PFSK-1 (cell line): Measurements from ENCODE around the gene PKD1L1.

Source experiments
- FOXP2 ChIP-seq: optimal IDR thresholded peaks from 2 replicates; pipeline ENCODE3; 2011; ENCODE audit warnings: borderline replicate concordance, control low read depth, inconsistent platforms; ENCODE audit not compliant: insufficient read depth; ENCODE audit errors: extremely low read length, extremely low read depth
- POLR2AphosphoS5 ChIP-seq: IDR thresholded peaks from 2 replicates; pipeline ENCODE4 v1.6.1; 2012; ENCODE audit warnings: low read depth, mild to moderate bottlenecking, control low read depth, low read length, moderate library complexity
- SIN3A ChIP-seq: IDR thresholded peaks from 2 replicates; pipeline ENCODE4 v1.6.1; 2012; ENCODE audit warnings: mild to moderate bottlenecking, low read length, moderate library complexity, borderline replicate concordance; ENCODE audit not compliant: insufficient read depth
- TAF1 ChIP-seq: IDR thresholded peaks from 2 replicates; pipeline ENCODE4 v1.6.1; 2012; ENCODE audit warnings: low read length, control low read depth, borderline replicate concordance; ENCODE audit not compliant: insufficient read depth
- TF ChIP-seq, protein P1 (sequence below), 2 experiments: IDR thresholded peaks; 2 replicates each; pipeline versions ENCODE4 v1.6.1 to v1.8.0; 2011 to 2012; ENCODE audit warnings: low read depth in 2 of 2, low read length in 2 of 2, control low read depth in 1 of 2, inconsistent platforms in 1 of 2, mild to moderate bottlenecking in 1 of 2, moderate library complexity in 1 of 2; ENCODE audit not compliant: insufficient read depth in 1 of 2

PKD1L1 gene

DNA sequence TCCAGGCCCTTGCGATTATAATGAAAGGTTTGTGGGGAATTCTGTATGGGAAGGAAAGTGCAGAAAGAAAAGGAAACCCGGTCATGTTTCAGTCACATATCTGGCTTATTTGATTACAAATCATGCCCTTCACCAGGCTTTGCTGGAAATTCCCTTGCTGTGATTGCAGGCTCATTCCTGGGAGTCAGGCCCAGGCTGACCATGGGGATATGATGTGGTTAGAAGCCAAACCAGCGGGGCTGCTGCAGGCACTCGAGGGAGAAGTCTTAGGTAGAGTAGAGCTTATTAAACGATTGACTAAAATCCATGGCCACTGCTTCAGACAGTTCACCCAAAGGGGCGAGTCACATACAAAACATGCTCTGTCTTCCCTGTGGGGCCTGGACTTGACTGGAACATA, 16.2 kb downstream of the PKD1L1 start:
- TF ChIP-seq FOXP2 (no peak), SIN3A (no peak), POLR2AphosphoS5 (no peak), TAF1 (no peak)
- TF ChIP-seq, protein P1, sequence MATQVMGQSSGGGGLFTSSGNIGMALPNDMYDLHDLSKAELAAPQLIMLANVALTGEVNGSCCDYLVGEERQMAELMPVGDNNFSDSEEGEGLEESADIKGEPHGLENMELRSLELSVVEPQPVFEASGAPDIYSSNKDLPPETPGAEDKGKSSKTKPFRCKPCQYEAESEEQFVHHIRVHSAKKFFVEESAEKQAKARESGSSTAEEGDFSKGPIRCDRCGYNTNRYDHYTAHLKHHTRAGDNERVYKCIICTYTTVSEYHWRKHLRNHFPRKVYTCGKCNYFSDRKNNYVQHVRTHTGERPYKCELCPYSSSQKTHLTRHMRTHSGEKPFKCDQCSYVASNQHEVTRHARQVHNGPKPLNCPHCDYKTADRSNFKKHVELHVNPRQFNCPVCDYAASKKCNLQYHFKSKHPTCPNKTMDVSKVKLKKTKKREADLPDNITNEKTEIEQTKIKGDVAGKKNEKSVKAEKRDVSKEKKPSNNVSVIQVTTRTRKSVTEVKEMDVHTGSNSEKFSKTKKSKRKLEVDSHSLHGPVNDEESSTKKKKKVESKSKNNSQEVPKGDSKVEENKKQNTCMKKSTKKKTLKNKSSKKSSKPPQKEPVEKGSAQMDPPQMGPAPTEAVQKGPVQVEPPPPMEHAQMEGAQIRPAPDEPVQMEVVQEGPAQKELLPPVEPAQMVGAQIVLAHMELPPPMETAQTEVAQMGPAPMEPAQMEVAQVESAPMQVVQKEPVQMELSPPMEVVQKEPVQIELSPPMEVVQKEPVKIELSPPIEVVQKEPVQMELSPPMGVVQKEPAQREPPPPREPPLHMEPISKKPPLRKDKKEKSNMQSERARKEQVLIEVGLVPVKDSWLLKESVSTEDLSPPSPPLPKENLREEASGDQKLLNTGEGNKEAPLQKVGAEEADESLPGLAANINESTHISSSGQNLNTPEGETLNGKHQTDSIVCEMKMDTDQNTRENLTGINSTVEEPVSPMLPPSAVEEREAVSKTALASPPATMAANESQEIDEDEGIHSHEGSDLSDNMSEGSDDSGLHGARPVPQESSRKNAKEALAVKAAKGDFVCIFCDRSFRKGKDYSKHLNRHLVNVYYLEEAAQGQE (IDR thresholded peaks at IDR 0.05; ENCODE audit: insufficient read depth in 1 of 2, low read depth in 2 of 2, low read length in 2 of 2): no peak

DNA sequence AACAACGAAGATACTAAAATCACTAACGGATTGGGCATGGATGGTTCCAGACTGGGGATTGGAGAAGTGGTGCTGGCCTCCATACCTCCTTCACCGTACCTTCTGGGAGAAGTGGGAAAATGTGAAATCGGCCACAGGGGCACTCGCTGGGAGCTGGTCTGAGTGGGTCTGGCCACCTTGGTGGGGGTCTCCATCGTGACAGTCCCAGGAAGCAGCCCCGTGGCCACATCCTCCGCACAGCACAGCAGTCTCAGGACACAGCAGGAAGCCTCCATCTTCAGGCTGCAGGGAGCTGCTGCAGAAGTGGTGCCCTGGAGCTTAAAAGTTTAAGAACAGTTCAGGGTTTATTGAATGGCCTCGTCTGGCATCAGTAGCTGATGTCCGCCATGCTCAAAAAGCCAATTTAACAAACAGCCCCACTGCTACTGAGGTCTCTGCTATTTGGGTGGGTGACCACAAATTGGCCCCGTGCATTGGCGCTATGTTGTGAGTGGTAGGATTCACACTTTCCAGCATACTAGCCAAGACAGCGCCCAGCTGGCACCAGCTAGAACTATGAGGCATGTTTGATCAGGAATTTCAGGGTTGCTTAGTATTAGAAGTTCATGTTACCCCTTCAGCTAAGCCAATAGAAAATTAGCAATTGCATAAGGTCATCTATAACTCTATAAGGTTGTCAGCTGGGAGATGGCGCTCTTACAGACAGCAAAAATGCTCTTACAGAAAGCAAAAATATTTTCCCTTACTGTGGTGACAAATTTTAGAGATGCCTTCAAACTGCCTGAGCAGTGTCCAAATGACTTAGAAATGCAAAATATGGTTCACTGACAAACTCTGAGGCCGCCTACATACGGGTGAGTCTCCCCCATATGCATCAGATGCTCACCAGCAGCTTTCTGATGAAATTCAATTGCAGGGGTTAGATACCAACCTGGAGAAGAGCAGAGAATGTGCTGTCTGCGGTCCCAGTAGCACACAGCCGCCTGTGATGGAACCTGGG, 17.0 kb downstream of the PKD1L1 start:
- TF ChIP-seq POLR2AphosphoS5 (no peak), SIN3A (no peak), TAF1 (no peak), FOXP2 (no peak)
- TF ChIP-seq, protein P1 (IDR thresholded peaks at IDR 0.05; ENCODE audit: insufficient read depth in 1 of 2, low read depth in 2 of 2, low read length in 2 of 2): no peak

DNA sequence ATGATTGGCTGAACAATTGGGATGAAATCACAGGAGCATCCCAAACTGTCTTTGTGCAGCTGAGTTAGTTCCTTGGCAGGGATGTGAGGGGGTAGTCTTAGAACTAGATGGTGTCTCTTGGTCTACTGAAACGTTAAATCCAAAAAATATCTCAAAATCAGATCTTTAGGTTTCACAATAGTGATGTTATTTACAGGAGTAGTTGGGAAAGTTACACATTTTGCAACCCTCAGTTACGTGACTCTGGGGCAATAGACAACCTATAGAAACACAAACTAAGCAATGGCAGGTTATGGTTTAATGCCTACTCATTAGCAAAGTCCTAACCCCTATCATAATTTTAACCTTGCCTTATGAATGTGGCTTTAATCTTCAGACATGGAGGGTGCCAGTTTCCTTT, 24.0 kb downstream of the PKD1L1 start:
- TF ChIP-seq, protein P1 (IDR thresholded peaks at IDR 0.05; ENCODE audit: insufficient read depth in 1 of 2, low read depth in 2 of 2, low read length in 2 of 2): no peak
- TF ChIP-seq FOXP2 (no peak), TAF1 (no peak), SIN3A (no peak), POLR2AphosphoS5 (no peak)

DNA sequence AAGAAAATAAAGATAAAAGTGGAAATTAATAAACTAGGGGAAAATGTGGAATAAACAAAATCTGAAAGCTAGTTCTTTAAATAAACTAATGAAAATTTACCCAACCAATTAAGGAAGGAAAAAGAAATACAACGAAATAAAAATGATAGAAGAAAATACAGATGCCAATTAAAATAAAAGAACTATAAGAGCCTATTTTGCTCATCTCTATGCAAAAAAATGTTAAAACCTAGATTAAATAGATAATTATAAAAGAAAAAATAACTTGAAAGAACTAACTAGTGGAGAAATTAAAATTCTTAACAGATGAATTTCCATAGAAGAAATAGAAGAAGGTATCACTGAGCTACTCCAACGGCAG, 32.7 kb downstream of the PKD1L1 start:
- TF ChIP-seq FOXP2: no peak
- no peak for TF ChIP-seq SIN3A
- TF ChIP-seq POLR2AphosphoS5: no peak
- TF ChIP-seq TAF1: no peak
- TF ChIP-seq, protein P1 (IDR thresholded peaks at IDR 0.05; ENCODE audit: insufficient read depth in 1 of 2, low read depth in 2 of 2, low read length in 2 of 2): no peak
